MCF 10A (cell line): ENCODE data around the gene DNHD1. TPM values are rescaled to one million over a fixed set of nuclear protein-coding genes. Genes with fewer than 3 reads are reported as not detected.

ENCODE experiments used
- BruUV-seq: library from RNA; stranded (reverse); fragments of 400-500 nt; replicated peaks from 2 replicates; lab custom pipeline; 2021; lab: Mats Ljungman, UMichigan
- CTCF ChIA-PET: fragments of 300-600 bp; sonication (Branson Sonifier 250); formaldehyde crosslinking; extraction: SDS; loops from one replicate; lab custom pipeline; 2021; ENCODE audit warnings: antibody characterized with exemption, inconsistent platforms; lab: Yijun Ruan, JAX
- POLR2A ChIA-PET: fragments of 300-600, 350-650 bp; sonication (Branson Sonifier 250); formaldehyde crosslinking; extraction: SDS; loops from one replicate; lab custom pipeline; 2020; ENCODE audit warnings: antibody characterized with exemption, inconsistent platforms; lab: Yijun Ruan, JAX
- DNase-seq: peaks from one replicate; pipeline ENCODE4 v3.0.0-alpha.2; 2018; ENCODE audit not compliant: unreplicated experiment
- H3K27ac Mint-ChIP-seq: one replicate; pipeline ENCODE4 v1.8.0; 2022; ENCODE audit warnings: mild to moderate bottlenecking, low read depth, mixed read lengths; ENCODE audit not compliant: unreplicated experiment
- H3K27me3 Mint-ChIP-seq: one replicate; pipeline ENCODE4 v1.8.0; 2022; ENCODE audit warnings: mixed read lengths; ENCODE audit not compliant: insufficient read depth, unreplicated experiment
- H3K36me3 Mint-ChIP-seq: one replicate; pipeline ENCODE4 v1.8.0; 2022; ENCODE audit warnings: mild to moderate bottlenecking, moderate library complexity, mixed read lengths; ENCODE audit not compliant: insufficient read depth, unreplicated experiment
- H3K4me1 Mint-ChIP-seq: one replicate; pipeline ENCODE4 v1.8.0; 2022; ENCODE audit warnings: mixed read lengths; ENCODE audit not compliant: insufficient read depth, unreplicated experiment
- H3K4me3 Mint-ChIP-seq: one replicate; pipeline ENCODE4 v1.8.0; 2022; ENCODE audit warnings: mild to moderate bottlenecking, moderate library complexity, mixed read lengths; ENCODE audit not compliant: unreplicated experiment
- H3K9me3 Mint-ChIP-seq: one replicate; pipeline ENCODE4 v1.8.0; 2022; ENCODE audit warnings: mixed read lengths; ENCODE audit not compliant: unreplicated experiment
- intact Hi-C: fragments of 100-400 bp; cut with micrococcal nuclease; formaldehyde crosslinking; loops from 2 replicates; pipeline ENCODE4 v1.14.1; 2022
- total RNA-seq: library from RNA; stranded (reverse); gene quantifications from 2 replicates; pipeline ENCODE4 v1.2.3, GENCODE V29; 2022
- TF ChIP-seq, protein P1 (sequence below): fragments of 200-600 bp; IDR thresholded peaks from one replicate; pipeline ENCODE4 v1.8.0; 2022; ENCODE audit warnings: antibody characterized with exemption, mild to moderate bottlenecking; ENCODE audit not compliant: unreplicated experiment

The DNHD1 gene
- total RNA-seq, 1 experiment from 2014 or later = 18.3 TPM

DNA sequence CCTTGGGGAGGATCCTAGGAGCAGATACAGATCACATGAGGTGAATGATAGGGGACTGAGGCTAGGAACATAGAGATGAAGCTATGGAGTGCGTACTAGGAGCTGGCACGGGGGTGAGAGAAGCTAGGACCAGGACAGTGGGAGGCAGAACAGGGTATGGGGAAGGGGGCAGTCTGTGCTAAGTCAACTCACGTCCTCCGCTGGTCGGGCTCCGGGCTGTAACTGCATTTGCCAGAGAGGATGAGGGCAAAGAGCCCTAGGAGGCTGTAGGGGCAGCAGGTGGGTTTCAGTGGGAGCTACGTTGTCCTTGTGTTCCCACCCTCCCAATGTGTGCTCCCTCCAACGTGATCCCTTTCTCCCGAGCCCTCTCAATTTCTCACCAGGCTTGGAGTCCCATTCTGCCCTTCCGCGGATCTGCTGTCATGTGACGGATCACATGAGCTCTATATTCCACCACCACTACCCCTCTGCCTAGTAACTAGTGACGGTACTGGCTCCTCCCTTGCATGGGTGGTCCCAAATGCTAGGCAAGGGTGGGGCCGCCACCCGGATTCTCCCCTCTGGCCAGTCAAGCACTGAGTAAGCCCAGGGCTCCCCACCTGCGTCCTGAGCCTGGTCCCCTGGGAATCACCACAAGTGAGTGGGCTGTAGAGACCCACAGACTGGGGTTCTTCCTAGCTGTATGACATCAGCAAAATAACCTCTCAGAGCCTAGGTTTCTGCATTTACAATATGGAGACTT, 122.1 kb downstream of the DNHD1 start, which contains the start of gene TPP1:
TSS of gene TPP1 (minus strand) at position 419 of the 742 bp plus-strand sequence. CDS start at position 397, 22 bp downstream.
- ChIA-PET POLR2A (interaction anchor here (0.6 to 4.6 kb wide), 17 partner anchors 10 to 624 kb away, joined by 3 to 56 read pairs (median 4); partner anchors contain the start of genes ARFIP2, CAVIN3, ILK and MRPL17), CTCF (interaction anchor here (0.6 to 3.0 kb wide), 16 partner anchors 9 to 240 kb away, joined by 3 to 34 read pairs (median 4); partner anchors contain the start of genes ILK and MRPL17)
- Mint-ChIP-seq H3K27ac (no peak within 1 kb of the TSS), H3K36me3 (peaks cover 11% of the 10 kb centered on the region), H3K9me3 (no peaks in the 10 kb centered on the region), H3K4me1 (no peaks in the 10 kb centered on the region), H3K4me3 (no peak within 1 kb of the TSS), H3K27me3 (no peaks in the 10 kb centered on the region)
- no TSS peak for BruUV-seq
- TF ChIP-seq, protein P1, sequence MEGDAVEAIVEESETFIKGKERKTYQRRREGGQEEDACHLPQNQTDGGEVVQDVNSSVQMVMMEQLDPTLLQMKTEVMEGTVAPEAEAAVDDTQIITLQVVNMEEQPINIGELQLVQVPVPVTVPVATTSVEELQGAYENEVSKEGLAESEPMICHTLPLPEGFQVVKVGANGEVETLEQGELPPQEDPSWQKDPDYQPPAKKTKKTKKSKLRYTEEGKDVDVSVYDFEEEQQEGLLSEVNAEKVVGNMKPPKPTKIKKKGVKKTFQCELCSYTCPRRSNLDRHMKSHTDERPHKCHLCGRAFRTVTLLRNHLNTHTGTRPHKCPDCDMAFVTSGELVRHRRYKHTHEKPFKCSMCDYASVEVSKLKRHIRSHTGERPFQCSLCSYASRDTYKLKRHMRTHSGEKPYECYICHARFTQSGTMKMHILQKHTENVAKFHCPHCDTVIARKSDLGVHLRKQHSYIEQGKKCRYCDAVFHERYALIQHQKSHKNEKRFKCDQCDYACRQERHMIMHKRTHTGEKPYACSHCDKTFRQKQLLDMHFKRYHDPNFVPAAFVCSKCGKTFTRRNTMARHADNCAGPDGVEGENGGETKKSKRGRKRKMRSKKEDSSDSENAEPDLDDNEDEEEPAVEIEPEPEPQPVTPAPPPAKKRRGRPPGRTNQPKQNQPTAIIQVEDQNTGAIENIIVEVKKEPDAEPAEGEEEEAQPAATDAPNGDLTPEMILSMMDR = no peak
- intact Hi-C loops = loop anchor here (2.0 kb wide), 1 partner anchor 84 kb away; no protein-coding TSS in a partner anchor
- DNase-seq = peak; percentile 96

DNA sequence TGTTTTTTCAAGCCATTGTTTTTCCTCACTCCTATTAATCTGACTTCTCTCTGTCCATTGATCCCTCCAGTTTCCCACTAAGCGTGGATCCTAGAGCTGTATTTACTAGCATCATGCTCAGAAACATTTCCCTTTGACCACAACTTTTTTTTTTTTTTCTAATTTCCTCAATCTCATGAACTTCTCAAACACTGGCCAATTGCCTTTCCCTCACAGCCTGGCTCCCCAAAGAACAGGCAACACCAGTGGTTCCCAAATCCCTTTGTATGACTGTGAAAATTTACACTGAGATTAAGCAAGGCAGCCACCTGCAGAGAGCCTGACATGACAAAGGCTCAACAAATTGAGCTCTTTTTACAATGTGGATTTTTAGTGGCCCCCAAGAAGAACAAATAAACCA, 123.6 kb downstream of the DNHD1 start:
- no peaks in the 10 kb centered on the region for H3K9me3 Mint-ChIP-seq
- H3K4me3 Mint-ChIP-seq = no peak overlapping the region
- TF ChIP-seq, protein P1 = no peak
- no peaks in the 10 kb centered on the region for H3K4me1 Mint-ChIP-seq
- H3K36me3 Mint-ChIP-seq = peaks cover 7% of the 10 kb centered on the region
- no peaks in the 10 kb centered on the region for H3K27me3 Mint-ChIP-seq
- H3K27ac Mint-ChIP-seq = no peak overlapping the region
- no TSS peak for BruUV-seq
- CTCF ChIA-PET = interaction anchor here (0.6 to 1.7 kb wide), 8 partner anchors 8 to 146 kb away, joined by 3 to 15 read pairs (median 4); partner anchors contain the start of gene MRPL17
- DNase-seq = no peak
- intact Hi-C loops = no loop called here
- POLR2A ChIA-PET = interaction anchor here (0.7 to 4.6 kb wide), 5 partner anchors 8 to 1033 kb away, joined by 3 to 56 read pairs (median 8); partner anchors contain the start of genes ARFIP2, ILK, RRP8 and TAF10

Other genes starting within 250 kb of the DNHD1 start
- not detected in 2 replicates for gene CCKBR, start 237.4 kb upstream of the DNHD1 start, total RNA-seq
- 69.9 and 89.5 TPM in 2 replicates for gene CAVIN3, start 176.8 kb upstream of the DNHD1 start, total RNA-seq
- gene SMPD1, start 106.8 kb upstream of the DNHD1 start, total RNA-seq = 15.0 and 32.2 TPM in 2 replicates
- gene APBB1, start 78.2 kb upstream of the DNHD1 start, total RNA-seq = 0.89 and 1.3 TPM in 2 replicates
- gene HPX, start 56.3 kb upstream of the DNHD1 start, total RNA-seq = 0.71 and 0.75 TPM in 2 replicates
- 7.3 and 7.4 TPM in 2 replicates for gene TRIM3, start 23.3 kb upstream of the DNHD1 start, total RNA-seq
- 76.3 and 96.0 TPM in 2 replicates for gene ARFIP2, start 15.9 kb upstream of the DNHD1 start, total RNA-seq
- 36.2 and 42.1 TPM in 2 replicates for gene TIMM10B, start 15.8 kb upstream of the DNHD1 start, total RNA-seq
- 23.4 and 27.6 TPM in 2 replicates for gene RRP8, start 106.3 kb downstream of the DNHD1 start, total RNA-seq
- gene ILK, start 106.5 kb downstream of the DNHD1 start, total RNA-seq = 78.9 and 92.3 TPM in 2 replicates
- gene TAF10, start 114.9 kb downstream of the DNHD1 start, total RNA-seq = 157 and 167 TPM in 2 replicates
- gene TPP1, start 122.1 kb downstream of the DNHD1 start, total RNA-seq = 26.9 and 46.5 TPM in 2 replicates
- gene DCHS1, start 158.5 kb downstream of the DNHD1 start, total RNA-seq = 0.19 and 0.27 TPM in 2 replicates
- 78.0 and 88.4 TPM in 2 replicates for gene MRPL17, start 186.1 kb downstream of the DNHD1 start, total RNA-seq